DOHH2 (cell line): ENCODE results near the gene VWF.

Experiments
- EZH2phosphoT487 ChIP-seq: fragments of 200-600 bp; sonication (generic); IDR thresholded peaks from 2 replicates; pipeline ENCODE4 v1.6.1; 2017; ENCODE audit warnings: borderline replicate concordance, mild to moderate bottlenecking, antibody characterized with exemption, low read length, moderate library complexity, mixed read lengths
- TF ChIP-seq, protein P1 (sequence below): fragments of 200-600 bp; sonication (generic); IDR thresholded peaks from one replicate; pipeline ENCODE4 v1.5.1; 2014; ENCODE audit warnings: antibody characterized with exemption, mild to moderate bottlenecking, low read depth, low read length; ENCODE audit not compliant: poor library complexity, severe bottlenecking

DNA sequence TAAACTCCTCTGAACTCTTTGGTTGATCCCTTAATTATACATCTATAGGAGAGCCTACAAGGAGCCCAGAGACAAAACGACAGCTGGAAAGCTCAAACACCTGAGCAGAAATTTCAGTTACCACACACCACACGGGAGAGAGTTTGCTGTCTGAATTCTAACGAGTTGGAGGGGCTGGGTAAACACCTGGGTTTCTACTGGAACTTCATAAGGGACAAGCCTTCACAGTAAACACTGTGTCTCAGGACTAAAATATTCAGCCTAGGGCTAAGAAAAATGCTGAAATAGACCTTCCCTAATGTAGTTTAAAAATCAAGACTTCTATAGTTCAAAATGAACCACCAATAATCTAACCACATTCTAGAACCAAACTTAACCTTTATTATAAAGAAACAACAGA lies 169.8 kb downstream of the VWF start:
- TF ChIP-seq, protein P1, sequence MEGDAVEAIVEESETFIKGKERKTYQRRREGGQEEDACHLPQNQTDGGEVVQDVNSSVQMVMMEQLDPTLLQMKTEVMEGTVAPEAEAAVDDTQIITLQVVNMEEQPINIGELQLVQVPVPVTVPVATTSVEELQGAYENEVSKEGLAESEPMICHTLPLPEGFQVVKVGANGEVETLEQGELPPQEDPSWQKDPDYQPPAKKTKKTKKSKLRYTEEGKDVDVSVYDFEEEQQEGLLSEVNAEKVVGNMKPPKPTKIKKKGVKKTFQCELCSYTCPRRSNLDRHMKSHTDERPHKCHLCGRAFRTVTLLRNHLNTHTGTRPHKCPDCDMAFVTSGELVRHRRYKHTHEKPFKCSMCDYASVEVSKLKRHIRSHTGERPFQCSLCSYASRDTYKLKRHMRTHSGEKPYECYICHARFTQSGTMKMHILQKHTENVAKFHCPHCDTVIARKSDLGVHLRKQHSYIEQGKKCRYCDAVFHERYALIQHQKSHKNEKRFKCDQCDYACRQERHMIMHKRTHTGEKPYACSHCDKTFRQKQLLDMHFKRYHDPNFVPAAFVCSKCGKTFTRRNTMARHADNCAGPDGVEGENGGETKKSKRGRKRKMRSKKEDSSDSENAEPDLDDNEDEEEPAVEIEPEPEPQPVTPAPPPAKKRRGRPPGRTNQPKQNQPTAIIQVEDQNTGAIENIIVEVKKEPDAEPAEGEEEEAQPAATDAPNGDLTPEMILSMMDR: no peak
- no peak for TF ChIP-seq EZH2phosphoT487
